Breast epithelium (tissue), 3 donors: ENCODE results near the gene DOCK11.

Experiments
- CTCF ChIP-seq, 3 donors: fragments of 450-650 bp; IDR thresholded peaks; one replicate each; pipeline ENCODE4 v1.5.1; 2016 to 2017; ENCODE audit warnings: antibody characterized with exemption in 3 of 3, mild to moderate bottlenecking in 3 of 3, moderate library complexity in 3 of 3
- POLR2A ChIP-seq: fragments of 450-650 bp; IDR thresholded peaks from one replicate; pipeline ENCODE4 v1.6.1; 2016; ENCODE audit warnings: antibody characterized with exemption, mild to moderate bottlenecking, moderate library complexity

GRCh38 chrX:118595501-118596042 lies 100.0 kb downstream of the DOCK11 start:
- TF ChIP-seq POLR2A (no peak), CTCF (IDR thresholded peaks at IDR 0.05) (no peak)
